Gastrocnemius medialis (tissue), 4 donors: ENCODE results near the gene TM4SF20. TPM values are rescaled to one million over a fixed set of nuclear protein-coding genes. Genes with fewer than 3 reads are reported as not detected.
"Not testable (repeated sequence)": the region's sequence is repeated elsewhere in the genome, so short reads cannot be mapped to it uniquely, and the experiment has no call there.

Experiments used
- ATAC-seq, 2 donors: fragments of 150-250 bp; one replicate each; pipeline ENCODE4 v1.9.1; 2016
- DNase-seq, 2 donors: peaks; one replicate each; pipeline ENCODE4 v3.0.0-alpha.2; 2019
- H3K27ac ChIP-seq, 4 donors: fragments of 200-600 bp; sonication (generic); 1 replicate in 1 of 4; 2 replicates in 3 of 4; pipeline ENCODE4 v1.5.1; 2016 to 2018; ENCODE audit warnings: mild to moderate bottlenecking in 2 of 4, moderate library complexity in 1 of 4
- H3K27me3 ChIP-seq, 3 donors: fragments of 200-600 bp; sonication (generic) in 2 of 3; 1 replicate in 1 of 3; 2 replicates in 2 of 3; pipeline versions ENCODE4 v1.5.1 to v1.6.0; 2016 to 2019; ENCODE audit warnings: mild to moderate bottlenecking in 1 of 3, moderate library complexity in 1 of 3
- H3K36me3 ChIP-seq, 2 donors: fragments of 200-600 bp; sonication (generic) in 1 of 2; one replicate each; pipeline ENCODE4 v1.5.1; 2017 to 2018
- H3K4me1 ChIP-seq, 2 donors: fragments of 200-600 bp; sonication (generic) in 1 of 2; one replicate each; pipeline ENCODE4 v1.5.1; 2016 to 2017; ENCODE audit warnings: mild to moderate bottlenecking in 2 of 2
- H3K4me3 ChIP-seq, 4 donors: fragments of 200-600 bp; sonication (generic) in 3 of 4; 1 replicate in 1 of 4; 2 replicates in 3 of 4; pipeline ENCODE4 v1.5.1; 2016 to 2019; ENCODE audit warnings: mild to moderate bottlenecking in 2 of 4
- H3K9me3 ChIP-seq, 3 donors: fragments of 200-600 bp; sonication (generic) in 2 of 3; 1 replicate in 1 of 3; 2 replicates in 2 of 3; pipeline ENCODE4 v1.5.1; 2016 to 2019
- CTCF ChIP-seq, 5 experiments: fragments of 450-650 bp in 3 of 5; fragments of 200-600 bp in 2 of 5; sonication (generic) in 2 of 5; IDR thresholded peaks in 4 of 5; conservative IDR thresholded peaks in 1 of 5; 1 replicate in 4 of 5; 2 replicates in 1 of 5; pipeline ENCODE4 v1.5.1; 2016 to 2019; ENCODE audit warnings: antibody characterized with exemption in 5 of 5, mild to moderate bottlenecking in 3 of 5, moderate library complexity in 3 of 5
- POLR2A ChIP-seq, 2 donors: fragments of 450-650 bp; IDR thresholded peaks; one replicate each; pipeline ENCODE4 v1.6.1; 2017; ENCODE audit warnings: antibody characterized with exemption in 2 of 2, mild to moderate bottlenecking in 2 of 2, moderate library complexity in 2 of 2
- in situ Hi-C, 4 donors: fragments of 200-750 bp; cut with MboI; loops; one replicate each; pipeline versions ENCODE4 v1.15.0 to v1.8.0; 2017; ENCODE audit warnings: low sequenced_read_pairs in 4 of 4
- intact Hi-C: fragments of 100-400 bp; cut with DNase I; formaldehyde crosslinking; loops from one replicate; pipeline ENCODE4 v1.15.1; 2023; ENCODE audit warnings: low total_unique reads
- total RNA-seq, 4 donors: library from RNA; depleted of rRNA; stranded (reverse); fragments of >200 nt; gene quantifications; one replicate each; pipeline versions ENCODE4 v1.1.0 to v1.2.3, GENCODE V29; 2016

TM4SF20 gene
- total RNA-seq, 4 donors from 2014 or later: not detected

GRCh38 chr2:227388537-227389011, 9.5 kb upstream of the TM4SF20 start:
- no peak for TF ChIP-seq CTCF (IDR thresholded peaks at IDR 0.05 in 4 of 5, conservative IDR thresholded peaks at IDR 0.05 in 1 of 5)
- no peak for TF ChIP-seq POLR2A (IDR thresholded peaks at IDR 0.05)
- H3K27me3 ChIP-seq: peaks cover 0 to 12% (median 9%) of the 10 kb centered on the region in 3 donors
- ATAC-seq (no peak), DNase-seq (no peak)
- no peaks in the 10 kb centered on the region for H3K9me3 ChIP-seq
- in situ Hi-C loops: no loop called here
- H3K4me3 ChIP-seq: no peak overlapping the region
- no peaks in the 10 kb centered on the region for H3K36me3 ChIP-seq
- H3K4me1 ChIP-seq: no peaks in the 10 kb centered on the region
- intact Hi-C loops: no loop called here
- no peak overlapping the region for H3K27ac ChIP-seq

DNA sequence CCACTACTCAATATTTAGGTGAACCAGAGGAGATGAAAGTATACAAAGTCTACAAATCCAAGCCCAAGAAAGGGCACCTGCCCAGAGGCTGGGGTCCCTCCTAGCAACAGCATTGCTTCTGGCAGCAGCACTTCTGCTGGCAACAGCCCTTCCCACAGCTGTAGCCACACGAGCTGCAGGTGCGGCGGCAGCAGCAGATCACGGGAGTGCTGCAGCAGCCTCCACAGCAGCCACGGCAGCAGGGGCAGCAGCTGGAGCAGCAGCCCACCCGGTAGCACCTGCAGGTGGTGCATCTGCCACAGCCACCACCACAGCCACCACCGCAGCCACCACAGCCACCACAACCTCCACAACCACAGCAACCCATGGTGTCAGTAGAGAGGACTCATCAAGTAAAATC, 8.5 kb upstream of the TM4SF20 start, which contains the start of gene SCYGR1:
SCYGR1 (minus strand) TSS at position 367 of the 400 bp plus-strand sequence; CDS start at position 367, 0 bp downstream.
- in situ Hi-C loops, H3K27ac ChIP-seq, H3K9me3 ChIP-seq, H3K4me3 ChIP-seq, ATAC-seq, DNase-seq, intact Hi-C loops, H3K36me3 ChIP-seq, H3K4me1 ChIP-seq: not testable (repeated sequence)
- peaks cover 0 to 12% (median 9%) of the 10 kb centered on the region in 3 donors for H3K27me3 ChIP-seq

GRCh38 chr2:227386630-227387029, 7.5 kb upstream of the TM4SF20 start:
- TF ChIP-seq CTCF (IDR thresholded peaks at IDR 0.05 in 4 of 5, conservative IDR thresholded peaks at IDR 0.05 in 1 of 5) (no peak), POLR2A (IDR thresholded peaks at IDR 0.05) (no peak)
- no peak overlapping the region for H3K4me3 ChIP-seq
- intact Hi-C loops: no loop called here
- H3K4me1 ChIP-seq: no peaks in the 10 kb centered on the region
- ATAC-seq (no peak), DNase-seq (no peak)
- in situ Hi-C loops: no loop called here
- H3K27ac ChIP-seq: no peak overlapping the region
- no peaks in the 10 kb centered on the region for H3K9me3 ChIP-seq
- H3K27me3 ChIP-seq: peaks cover 0 to 12% (median 9%) of the 10 kb centered on the region in 3 donors
- no peaks in the 10 kb centered on the region for H3K36me3 ChIP-seq

DNA sequence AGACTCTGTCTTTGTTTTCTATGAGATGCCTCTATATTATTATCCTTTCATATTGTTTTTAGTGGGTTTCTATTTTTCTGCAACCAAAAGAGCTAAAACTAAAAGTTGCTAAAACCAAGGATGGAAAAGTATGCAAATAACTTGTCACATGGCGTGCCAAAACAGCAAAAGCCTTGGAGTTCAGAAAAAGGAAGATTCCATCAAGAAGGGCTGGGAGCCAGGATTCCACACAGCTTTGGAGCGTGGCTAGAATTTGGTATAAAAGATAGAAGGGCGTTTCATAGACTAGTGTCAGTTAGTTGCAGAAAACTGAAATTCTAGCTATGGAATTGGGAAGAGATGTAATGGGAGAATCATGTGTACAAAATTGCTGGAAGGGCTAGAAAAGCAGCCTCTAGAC, 4.6 kb upstream of the TM4SF20 start:
- ATAC-seq: no peak
- intact Hi-C loops: no loop called here
- H3K27ac ChIP-seq: no peak overlapping the region

GRCh38 chr2:227382241-227382835, 3.2 kb upstream of the TM4SF20 start:
- H3K36me3 ChIP-seq, DNase-seq, H3K27ac ChIP-seq, in situ Hi-C loops, H3K9me3 ChIP-seq, ATAC-seq, H3K4me1 ChIP-seq, intact Hi-C loops, H3K4me3 ChIP-seq: not testable (repeated sequence)
- peaks cover 0 to 12% (median 9%) of the 10 kb centered on the region in 3 donors for H3K27me3 ChIP-seq

More for the DNA sequence above, 4.6 kb upstream of the TM4SF20 start:
- in situ Hi-C loops: no loop called here
- no peak overlapping the region for H3K4me3 ChIP-seq
- no peaks in the 10 kb centered on the region for H3K9me3 ChIP-seq
- TF ChIP-seq CTCF (IDR thresholded peaks at IDR 0.05 in 4 of 5, conservative IDR thresholded peaks at IDR 0.05 in 1 of 5) (no peak), POLR2A (IDR thresholded peaks at IDR 0.05) (no peak)
- no peak for DNase-seq
- peaks cover 0 to 12% (median 9%) of the 10 kb centered on the region in 3 donors for H3K27me3 ChIP-seq
- H3K36me3 ChIP-seq: no peaks in the 10 kb centered on the region
- H3K4me1 ChIP-seq: no peaks in the 10 kb centered on the region
